Suprapubic skin (tissue), 4 donors: ENCODE results near the gene PLA2G6.

Experiments used
- POLR2A ChIP-seq, 2 donors: fragments of 450-650 bp; IDR thresholded peaks; one replicate each; pipeline ENCODE4 v1.6.1; 2017; ENCODE audit warnings: antibody characterized with exemption in 2 of 2, mild to moderate bottlenecking in 2 of 2, moderate library complexity in 2 of 2
- POLR2AphosphoS5 ChIP-seq, 3 donors: sonication (generic); formaldehyde crosslinking; IDR thresholded peaks; one replicate each; pipeline ENCODE4 v1.6.1; 2017; ENCODE audit warnings: antibody characterized with exemption in 3 of 3
- TF ChIP-seq, protein P1 (sequence below), 2 donors: fragments of 200-600 bp in 1 of 2; fragments of 450-650 bp in 1 of 2; sonication (generic) in 1 of 2; IDR thresholded peaks; one replicate each; pipeline ENCODE4 v1.5.1; 2016 to 2019; ENCODE audit warnings: antibody characterized with exemption in 2 of 2, mild to moderate bottlenecking in 1 of 2, moderate library complexity in 1 of 2

DNA sequence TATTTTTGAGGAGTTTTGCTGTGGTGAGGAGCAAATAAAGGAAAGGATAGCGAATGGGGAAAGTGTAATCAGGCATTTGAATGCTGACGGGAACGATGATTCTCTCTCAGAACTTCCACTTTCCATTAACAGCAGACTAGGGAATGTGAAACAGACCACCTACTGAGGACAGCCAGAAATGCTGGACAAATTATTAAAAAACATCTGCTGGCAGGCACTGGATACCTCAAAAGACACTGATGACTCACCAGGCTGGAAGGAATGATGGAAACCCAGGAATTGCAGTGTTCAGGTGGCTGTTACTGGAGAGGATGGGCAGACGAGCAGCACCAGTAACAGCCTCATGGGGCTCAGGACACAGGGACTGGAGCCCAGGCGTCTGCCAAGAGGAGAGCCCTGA, 33.4 kb downstream of the PLA2G6 start:
- no peak for TF ChIP-seq POLR2A (IDR thresholded peaks at IDR 0.05)
- TF ChIP-seq POLR2AphosphoS5 (IDR thresholded peaks at IDR 0.05): no peak
- TF ChIP-seq, protein P1, sequence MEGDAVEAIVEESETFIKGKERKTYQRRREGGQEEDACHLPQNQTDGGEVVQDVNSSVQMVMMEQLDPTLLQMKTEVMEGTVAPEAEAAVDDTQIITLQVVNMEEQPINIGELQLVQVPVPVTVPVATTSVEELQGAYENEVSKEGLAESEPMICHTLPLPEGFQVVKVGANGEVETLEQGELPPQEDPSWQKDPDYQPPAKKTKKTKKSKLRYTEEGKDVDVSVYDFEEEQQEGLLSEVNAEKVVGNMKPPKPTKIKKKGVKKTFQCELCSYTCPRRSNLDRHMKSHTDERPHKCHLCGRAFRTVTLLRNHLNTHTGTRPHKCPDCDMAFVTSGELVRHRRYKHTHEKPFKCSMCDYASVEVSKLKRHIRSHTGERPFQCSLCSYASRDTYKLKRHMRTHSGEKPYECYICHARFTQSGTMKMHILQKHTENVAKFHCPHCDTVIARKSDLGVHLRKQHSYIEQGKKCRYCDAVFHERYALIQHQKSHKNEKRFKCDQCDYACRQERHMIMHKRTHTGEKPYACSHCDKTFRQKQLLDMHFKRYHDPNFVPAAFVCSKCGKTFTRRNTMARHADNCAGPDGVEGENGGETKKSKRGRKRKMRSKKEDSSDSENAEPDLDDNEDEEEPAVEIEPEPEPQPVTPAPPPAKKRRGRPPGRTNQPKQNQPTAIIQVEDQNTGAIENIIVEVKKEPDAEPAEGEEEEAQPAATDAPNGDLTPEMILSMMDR (IDR thresholded peaks at IDR 0.05): no peak
